T-helper 2 cell treated with Interferon-gamma antibody and Interleukin-4, amounts not matched to agents 100 ng/mL and 5 ng/mL, for 36 hours (primary cell): ENCODE results near the gene NLRP6. TPM values are rescaled to one million over a fixed set of nuclear protein-coding genes. Genes with fewer than 3 reads are reported as not detected.
"Not testable (repeated sequence)": the region's sequence is repeated elsewhere in the genome, so short reads cannot be mapped to it uniquely, and the experiment has no call there.

Experiments used
- intact Hi-C: fragments of 100-400 bp; cut with micrococcal nuclease; formaldehyde crosslinking; loops from one replicate; pipeline ENCODE4 v1.15.1; 2023
- total RNA-seq: library from RNA; stranded (reverse); gene quantifications from 2 replicates; pipeline ENCODE4 v1.2.3, GENCODE V29; 2022

The NLRP6 gene
- total RNA-seq, 1 donor from 2014 or later, result 2.4 TPM

GRCh38 chr11:319121-319887 is 41.1 kb downstream of the NLRP6 start:
- intact Hi-C loops, result not testable (repeated sequence)

DNA sequence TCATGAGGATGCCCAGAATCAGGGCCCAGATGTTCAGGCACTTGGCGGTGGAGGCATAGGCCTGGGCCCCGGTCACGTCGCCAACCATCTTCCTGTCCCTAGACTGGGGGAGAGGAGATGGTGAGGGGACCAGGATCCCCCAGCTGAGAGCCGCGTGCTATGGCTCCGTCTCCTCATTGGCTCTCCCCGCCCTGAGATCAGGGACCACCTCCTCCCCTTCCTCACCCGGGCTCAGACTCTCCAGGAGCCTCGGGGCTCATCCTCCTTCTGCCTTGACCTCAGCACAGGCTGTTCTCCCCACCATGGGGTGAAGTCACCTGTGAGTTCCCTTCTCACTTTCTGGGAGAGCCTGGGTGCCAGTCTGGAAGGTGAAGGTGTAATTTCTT is 41.7 kb downstream of the NLRP6 start:
- intact Hi-C loops, result not testable (repeated sequence)

GRCh38 chr11:324156-324555 is 45.9 kb downstream of the NLRP6 start:
- intact Hi-C loops, result no loop called here

- intact Hi-C loops, result not testable (repeated sequence)
Measured at GRCh38 chr11:324593-325517, 46.6 kb downstream of the NLRP6 start.

DNA sequence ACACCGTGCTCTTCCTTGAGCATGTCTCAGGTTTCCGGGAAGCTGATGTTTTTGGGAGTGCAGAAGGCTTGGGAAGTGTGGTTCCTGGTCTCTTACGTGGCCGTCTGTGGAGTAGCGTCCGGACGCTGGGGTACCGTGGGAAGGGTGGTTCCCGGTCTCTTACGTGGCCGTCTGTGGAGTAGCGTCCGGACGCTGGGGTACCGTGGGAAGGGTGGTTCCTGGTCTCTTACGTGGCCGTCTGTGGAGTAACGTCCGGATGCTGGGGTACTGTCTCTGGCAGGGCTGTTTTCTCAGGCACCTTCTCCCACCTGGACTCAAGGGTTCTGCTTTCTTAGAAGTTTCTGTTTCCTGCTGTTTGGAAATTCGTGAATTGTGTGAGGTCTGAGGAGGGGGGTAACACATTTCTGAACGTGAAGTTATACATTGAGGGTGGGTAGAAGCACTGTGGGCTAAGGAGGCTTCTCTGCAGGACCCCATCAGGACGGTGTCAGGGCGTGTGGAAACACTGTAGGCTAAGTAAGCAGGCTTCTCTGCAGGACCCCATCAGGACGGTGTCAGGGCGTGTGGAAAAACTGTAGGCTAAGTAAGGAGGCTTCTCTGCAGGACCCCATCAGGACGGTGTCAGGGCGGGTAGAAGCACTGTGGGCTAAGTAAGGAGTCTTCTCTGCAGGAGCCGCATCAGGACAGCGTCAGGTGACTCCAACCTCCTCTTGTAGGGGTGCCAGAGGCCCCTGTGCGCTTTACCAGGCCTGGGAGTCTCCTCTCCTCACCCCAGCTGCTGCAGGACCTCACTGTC is 47.8 kb downstream of the NLRP6 start:
- intact Hi-C loops, result loop anchor here (2.0 kb wide), 1 partner anchor 29 kb away; no protein-coding TSS in a partner anchor

DNA sequence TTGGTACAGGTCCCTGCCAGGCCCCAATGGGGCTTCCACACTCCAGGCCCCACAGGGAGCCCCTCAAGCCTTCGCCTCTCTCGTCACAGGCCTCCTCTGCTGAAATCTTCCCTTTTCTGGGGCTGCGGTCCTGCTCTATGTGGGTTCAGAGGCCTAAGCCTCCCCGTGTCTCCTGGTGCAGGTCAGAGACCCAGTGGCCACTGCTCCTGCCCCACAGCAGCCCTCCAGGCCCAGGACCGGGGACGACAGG is 48.3 kb downstream of the NLRP6 start:
- intact Hi-C loops, result loop anchor here (2.0 kb wide), 1 partner anchor 28 kb away; no protein-coding TSS in a partner anchor

DNA sequence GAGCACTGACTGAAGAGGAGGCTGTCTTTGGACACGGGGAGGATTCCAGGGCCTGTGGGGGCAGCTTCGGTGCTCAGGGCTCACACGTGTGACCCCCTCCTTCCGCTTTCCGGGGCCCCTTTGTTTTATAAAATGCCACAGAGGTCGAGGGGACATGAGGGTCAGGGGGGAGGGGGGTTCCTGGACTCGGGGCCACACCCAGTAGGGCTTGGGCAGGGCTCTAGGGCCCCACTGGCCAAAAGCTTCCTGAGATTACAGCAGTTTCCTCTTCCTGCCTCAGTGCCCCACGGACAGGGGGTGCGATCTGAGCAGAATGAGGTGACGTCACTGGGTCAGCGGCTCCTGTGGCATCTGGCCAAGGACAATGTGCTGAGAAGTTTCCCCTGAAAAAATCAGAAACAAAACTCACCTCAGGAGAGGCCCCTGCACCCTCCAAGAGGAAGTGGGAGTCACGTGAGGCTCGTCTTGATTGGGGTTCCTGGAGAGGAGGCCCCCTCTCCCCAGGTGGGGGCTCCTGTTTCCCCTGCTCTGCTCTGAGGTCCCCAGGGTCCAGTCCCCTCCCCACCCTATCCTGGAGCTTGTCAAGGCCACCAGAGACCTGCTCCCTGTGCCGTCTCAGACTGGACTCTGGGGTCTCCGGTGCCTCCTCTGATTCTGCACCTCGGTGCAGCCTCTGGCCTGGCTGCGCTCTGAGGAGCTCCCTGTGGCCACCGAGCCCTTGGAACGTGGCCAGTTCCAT is 48.8 kb downstream of the NLRP6 start:
- intact Hi-C loops, result loop anchor here (2.0 kb wide), 1 partner anchor 28 kb away; no protein-coding TSS in a partner anchor

DNA sequence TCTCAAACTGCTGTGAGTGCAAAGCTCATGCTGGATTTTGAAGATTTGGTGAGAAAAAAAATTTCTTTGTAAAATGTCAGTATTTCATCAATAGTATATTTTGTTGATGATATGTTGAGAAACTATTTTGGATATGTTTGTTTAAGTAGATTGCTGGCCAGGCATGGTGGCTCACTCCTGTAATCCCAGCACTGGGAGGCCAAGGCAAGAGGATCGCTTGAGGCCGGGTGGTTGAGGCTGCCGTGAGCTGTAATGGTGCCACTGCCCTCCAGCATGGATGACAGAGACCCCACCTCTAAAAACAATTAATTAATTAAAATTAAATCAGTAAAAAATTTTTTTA is 49.3 kb downstream of the NLRP6 start:
- intact Hi-C loops, result loop anchor here (2.0 kb wide), 1 partner anchor 27 kb away; no protein-coding TSS in a partner anchor

- intact Hi-C loops, result no loop called here
Measured at GRCh38 chr11:328012-328411, 49.8 kb downstream of the NLRP6 start.

DNA sequence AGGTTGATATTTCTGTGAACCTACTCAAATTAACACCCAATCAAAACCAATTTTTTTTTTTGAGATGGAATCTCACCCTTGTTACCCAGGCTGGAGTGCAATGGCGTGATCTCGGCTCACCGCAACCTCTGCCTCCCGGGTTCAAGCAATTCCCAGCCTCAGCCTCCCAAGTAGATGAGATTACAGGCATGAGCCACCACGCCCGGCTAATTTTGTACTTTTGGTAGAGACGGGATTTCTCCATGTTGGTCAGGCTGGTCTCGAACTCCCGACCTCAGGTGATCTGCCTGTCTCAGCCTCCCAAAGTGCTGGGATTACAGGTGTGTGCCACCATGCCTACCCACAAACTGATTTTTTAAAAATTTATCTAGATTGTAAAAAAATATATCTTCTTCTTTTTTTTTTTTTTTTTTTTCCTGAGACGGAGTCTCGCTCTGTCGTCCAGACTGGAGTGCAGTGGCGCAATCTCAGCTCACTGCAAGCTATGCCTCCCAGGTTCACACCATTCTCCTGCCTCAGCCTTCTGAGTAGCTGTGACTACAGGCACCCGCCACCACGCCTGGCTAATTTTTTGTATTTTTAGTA is 50.4 kb downstream of the NLRP6 start:
- intact Hi-C loops, result not testable (repeated sequence)

DNA sequence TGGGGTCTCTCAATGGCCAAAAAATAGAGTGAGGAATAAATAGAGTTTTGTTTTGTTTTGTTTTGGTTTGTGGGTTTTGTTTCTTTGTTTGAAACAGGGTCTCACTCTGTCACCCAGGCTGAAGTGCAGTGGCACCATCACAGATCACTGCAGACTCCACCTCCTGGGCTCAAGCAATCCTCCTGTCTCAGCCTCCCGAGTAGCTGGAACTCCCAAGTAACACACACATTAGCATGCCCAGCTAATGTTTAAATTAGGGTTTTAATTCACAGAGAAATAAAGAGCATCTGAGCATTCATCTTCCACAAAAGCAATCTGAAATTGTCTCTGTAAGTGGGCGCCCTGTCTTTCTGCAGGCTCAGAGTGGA is 51.7 kb downstream of the NLRP6 start:
- intact Hi-C loops, result no loop called here

GRCh38 chr11:330307-330693 is 52.1 kb downstream of the NLRP6 start:
- intact Hi-C loops, result no loop called here

- intact Hi-C loops, result no loop called here
Measured at GRCh38 chr11:330694-331357, 52.6 kb downstream of the NLRP6 start.

DNA sequence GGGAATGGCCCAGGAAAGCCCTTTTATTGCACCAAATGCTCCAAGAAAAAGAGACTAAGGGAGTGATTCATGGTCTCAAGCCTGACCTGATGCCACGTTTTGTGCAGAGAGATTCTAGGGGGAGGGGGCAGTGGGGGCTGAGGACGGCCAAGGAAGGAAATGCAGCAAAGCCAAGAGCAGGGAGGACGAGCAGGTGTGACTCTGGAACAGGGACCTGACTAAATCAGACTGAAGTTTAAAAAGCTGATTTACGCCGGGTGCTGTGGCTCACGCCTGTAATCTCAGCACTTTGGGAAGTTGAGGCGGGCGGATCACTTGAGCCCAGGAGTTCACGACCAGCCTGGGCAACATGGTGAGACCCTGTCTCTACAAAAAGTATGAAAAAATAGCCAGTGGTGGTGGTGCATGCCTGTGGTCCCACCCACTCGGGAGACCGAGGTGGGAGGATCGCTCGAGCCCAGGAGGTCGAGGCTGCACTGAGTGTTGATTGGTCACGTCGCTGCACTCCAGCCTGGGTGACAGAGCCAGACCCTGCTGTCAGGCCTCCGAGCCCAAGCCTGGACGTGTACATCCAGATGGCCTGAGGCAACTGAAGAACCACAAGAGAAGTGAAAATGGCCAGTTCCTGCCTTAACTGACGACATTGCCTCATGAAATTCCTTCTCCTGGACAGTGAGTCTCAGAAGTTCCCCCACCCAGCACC is 53.3 kb downstream of the NLRP6 start:
- intact Hi-C loops, result no loop called here

DNA sequence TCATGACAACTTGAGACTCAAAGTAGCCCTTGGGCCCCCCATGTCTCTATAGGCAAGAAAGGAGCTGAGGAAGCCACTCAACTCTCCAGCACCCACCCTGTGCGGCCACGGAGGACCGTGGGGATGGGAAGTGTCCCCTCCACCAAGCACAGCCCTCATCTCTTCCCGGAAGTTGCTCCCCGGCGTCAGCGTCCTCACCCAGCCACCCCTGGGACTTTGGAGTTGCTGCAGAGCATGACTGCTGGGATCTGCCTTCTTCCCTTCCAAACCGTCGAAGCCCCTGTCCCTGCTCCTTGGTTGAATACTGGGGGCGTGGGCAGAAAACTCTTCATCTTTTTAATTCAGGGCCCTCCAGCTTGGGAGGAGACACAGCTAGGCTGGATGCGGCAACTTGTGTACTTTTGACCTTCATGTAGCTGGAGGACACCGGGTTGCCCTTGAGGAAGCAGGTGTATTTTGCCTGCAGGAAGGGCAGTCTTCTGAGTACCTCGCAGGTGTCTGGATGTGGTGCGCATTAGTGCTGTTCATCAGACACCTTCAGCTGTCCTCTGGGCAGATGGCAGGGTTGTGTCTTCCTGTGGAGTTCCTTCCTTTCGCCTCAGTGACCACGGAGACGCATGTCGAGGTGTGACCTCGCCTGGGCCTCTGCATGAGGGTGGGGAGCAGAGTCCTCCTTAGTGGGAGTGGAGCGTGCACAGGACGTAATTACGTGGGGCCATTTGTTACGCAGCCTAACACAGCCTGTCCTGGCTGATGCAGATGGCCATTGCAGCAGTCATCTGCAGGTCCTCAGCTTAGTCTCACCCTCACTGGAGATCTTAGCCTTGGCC is 54.7 kb downstream of the NLRP6 start:
- intact Hi-C loops, result no loop called here

DNA sequence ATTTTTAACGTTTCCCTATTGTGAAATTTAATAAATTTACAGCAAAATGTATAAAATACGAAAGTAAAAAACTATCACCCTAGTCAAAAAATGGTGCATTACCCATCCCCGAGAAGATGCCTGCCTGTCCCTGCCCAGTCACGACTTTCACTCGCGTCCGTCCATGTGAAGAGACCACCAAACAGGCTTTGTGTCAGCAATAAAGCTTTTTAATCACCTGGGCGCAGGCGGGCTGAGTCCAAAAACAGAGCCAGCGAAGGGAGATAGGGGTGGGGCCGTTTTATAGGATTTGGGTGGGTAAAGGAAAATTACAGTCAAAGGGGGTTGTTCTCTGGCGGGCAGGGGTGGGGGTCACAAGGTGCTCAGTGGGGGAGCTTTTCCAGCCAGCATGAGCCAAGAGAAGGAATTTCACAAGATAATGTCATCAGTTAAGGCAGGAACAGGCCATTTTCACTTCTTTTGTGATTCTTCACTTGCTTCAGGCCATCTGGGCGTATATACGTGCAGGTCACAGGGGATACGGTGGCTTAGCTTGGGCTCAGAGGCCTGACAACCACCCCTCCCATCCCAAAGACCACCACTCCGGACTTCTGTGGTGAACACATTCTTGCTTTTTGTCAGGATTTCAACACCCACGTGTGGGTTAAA is 55.5 kb downstream of the NLRP6 start:
- intact Hi-C loops, result not testable (repeated sequence)

DNA sequence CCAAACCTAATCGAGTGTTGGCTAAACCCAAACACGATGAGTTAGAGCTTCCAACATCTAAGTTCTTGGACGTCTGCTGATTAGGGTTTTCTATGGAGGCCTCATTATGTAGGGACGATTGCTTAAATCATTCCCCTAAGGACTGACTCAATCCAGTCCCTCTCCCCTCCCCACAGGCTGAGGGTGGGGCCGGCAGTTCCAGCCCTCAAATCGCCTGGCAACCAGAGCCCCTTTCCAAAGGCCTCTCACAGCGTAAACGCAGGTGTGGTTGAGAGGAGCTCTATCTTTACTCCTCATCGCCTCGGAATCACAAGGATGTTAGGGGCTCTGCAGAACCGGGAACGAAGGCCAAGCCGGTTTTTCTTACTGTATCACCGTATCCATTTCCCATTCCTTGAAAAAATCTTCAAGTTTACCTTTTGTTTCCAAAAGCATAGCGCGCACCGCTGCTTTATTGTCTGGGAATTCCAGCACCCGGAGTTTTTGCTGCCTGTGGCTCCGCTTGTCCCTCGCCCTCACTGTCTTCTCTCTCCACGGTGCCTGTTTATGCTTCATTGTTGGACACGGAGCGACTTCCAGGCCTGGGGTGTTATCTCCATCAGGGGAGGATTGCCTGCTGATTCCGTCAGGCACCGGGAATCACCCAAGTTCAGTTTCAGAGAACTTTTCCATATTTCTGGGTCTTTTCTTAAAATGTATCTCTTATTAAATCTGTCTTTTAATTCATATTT is 56.2 kb downstream of the NLRP6 start:
- intact Hi-C loops, result no loop called here
